B cell (primary cell): ENCODE measurements around the gene HSPB9. TPM values are rescaled to one million over a fixed set of nuclear protein-coding genes. Genes with fewer than 3 reads are reported as not detected.

Source experiments
- ATAC-seq: fragments of 200-7000 bp; cut with Tn5 transposase; one replicate; pipeline ENCODE4 v1.10.0; 2021; ENCODE audit warnings: low read depth, mild to moderate bottlenecking, moderate number of reproducible peaks, moderate library complexity
- CTCF ChIA-PET: fragments of 350-600 bp; sonication (Branson Sonifier 250); formaldehyde crosslinking; loops from one replicate; lab custom pipeline; 2021; ENCODE audit warnings: antibody characterized with exemption, inconsistent platforms; lab: Charles Lee
- POLR2A ChIA-PET: fragments of 350-600 bp; sonication (Branson Sonifier 250); formaldehyde crosslinking; loops from one replicate; lab custom pipeline; 2021; ENCODE audit warnings: antibody characterized with exemption; lab: Charles Lee
- DNase-seq: peaks from one replicate; pipeline ENCODE4 v3.0.0; 2013
- H2AFZ ChIP-seq: 2 replicates; pipeline ENCODE4 v1.6.1; 2012; ENCODE audit warnings: mild to moderate bottlenecking, low read depth, low read length; ENCODE audit not compliant: insufficient read depth, poor library complexity, severe bottlenecking
- H3K27ac ChIP-seq, 2 donors: 1 replicate in 1 of 2; 2 replicates in 1 of 2; pipeline ENCODE4 v1.5.1; 2012 to 2013; ENCODE audit warnings: low read length in 2 of 2, mild to moderate bottlenecking in 2 of 2, moderate library complexity in 1 of 2
- H3K27me3 ChIP-seq, 4 experiments: fragments of 200-600 bp in 1 of 4; sonication (generic) in 1 of 4; replicated peaks in 1 of 4; 1 replicate in 2 of 4; 2 replicates in 2 of 4; pipeline versions ENCODE4 v1.6.1 to v1.7.0; 2013 to 2016; ENCODE audit warnings: low read length in 3 of 4, mild to moderate bottlenecking in 2 of 4, mixed read lengths in 1 of 4, moderate library complexity in 1 of 4; ENCODE audit not compliant: insufficient read depth in 4 of 4, control insufficient read depth in 3 of 4; ENCODE audit errors: control extremely low read depth in 1 of 4
- H3K36me3 ChIP-seq, 2 experiments: replicated peaks in 1 of 2; 1 replicate in 1 of 2; 2 replicates in 1 of 2; pipeline versions ENCODE4 v1.6.1 to v1.7.1; 2013; ENCODE audit warnings: low read length in 1 of 2; ENCODE audit not compliant: insufficient read depth in 2 of 2, control insufficient read depth in 1 of 2; ENCODE audit errors: control extremely low read depth in 1 of 2, extremely low read depth in 1 of 2
- H3K4me1 ChIP-seq, 2 donors: fragments of 200-600 bp in 1 of 2; sonication (generic) in 1 of 2; 1 replicate in 1 of 2; 2 replicates in 1 of 2; pipeline versions ENCODE4 v1.5.1 to v1.6.1; 2013 to 2017; ENCODE audit warnings: low read length in 2 of 2; ENCODE audit not compliant: control insufficient read depth in 2 of 2, insufficient read depth in 2 of 2
- H3K4me2 ChIP-seq: replicated peaks from 2 replicates; pipeline ENCODE3; 2012; ENCODE audit warnings: mild to moderate bottlenecking, low read depth, low read length; ENCODE audit not compliant: poor library complexity, severe bottlenecking
- H3K4me3 ChIP-seq, 5 experiments: fragments of 200-600 bp in 1 of 5; sonication (generic) in 1 of 5; 1 replicate in 3 of 5; 2 replicates in 2 of 5; pipeline versions ENCODE4 v1.5.1 to v1.7.0; 2011 to 2016; ENCODE audit warnings: low read length in 4 of 5, mild to moderate bottlenecking in 4 of 5, low read depth in 2 of 5, control low read depth in 1 of 5, moderate library complexity in 1 of 5; ENCODE audit not compliant: insufficient read depth in 1 of 5; ENCODE audit errors: control extremely low read depth in 1 of 5, extremely low read depth in 1 of 5
- H3K79me2 ChIP-seq: fragments of 200-600 bp; sonication (generic); one replicate; pipeline ENCODE4 v1.6.0; 2016; ENCODE audit warnings: low read length; ENCODE audit not compliant: control insufficient read depth, insufficient read depth
- H3K9ac ChIP-seq: fragments of 200-600 bp; sonication (generic); 2 replicates; pipeline ENCODE4 v1.6.1; 2017; ENCODE audit warnings: mild to moderate bottlenecking, low read length, moderate library complexity
- H3K9me3 ChIP-seq, 3 donors: one replicate each; pipeline versions ENCODE4 v1.6.1 to v1.7.1; 2013; ENCODE audit warnings: low read length in 2 of 3; ENCODE audit not compliant: control insufficient read depth in 2 of 3, insufficient read depth in 1 of 3; ENCODE audit errors: control extremely low read depth in 1 of 3
- H4K20me1 ChIP-seq: 2 replicates; pipeline ENCODE4 v1.6.0; 2012; ENCODE audit warnings: mild to moderate bottlenecking, low read length; ENCODE audit not compliant: insufficient read depth, control insufficient read depth, poor library complexity, severe bottlenecking
- H3K27ac Mint-ChIP-seq: one replicate; pipeline ENCODE4 v1.8.0; 2021; ENCODE audit warnings: mixed read lengths
- H3K27me3 Mint-ChIP-seq: one replicate; pipeline ENCODE4 v1.8.0; 2021; ENCODE audit warnings: mixed read lengths
- H3K4me1 Mint-ChIP-seq: one replicate; pipeline ENCODE4 v1.8.0; 2021; ENCODE audit warnings: mixed read lengths
- H3K4me3 Mint-ChIP-seq: one replicate; pipeline ENCODE4 v1.8.0; 2021; ENCODE audit warnings: mixed read lengths
- H3K9me3 Mint-ChIP-seq: one replicate; pipeline ENCODE4 v1.8.0; 2022; ENCODE audit warnings: mixed read lengths; ENCODE audit not compliant: insufficient read depth
- EZH2 ChIP-seq: IDR thresholded peaks from 2 replicates; pipeline ENCODE4 v1.6.1; 2012; ENCODE audit warnings: borderline replicate concordance, low read depth, mild to moderate bottlenecking, moderate library complexity, low read length; ENCODE audit not compliant: insufficient read depth, poor library complexity, severe bottlenecking
- WGBS: methylation state at CpG from one replicate; pipeline ENCODE4 v1.1.5; 2013; ENCODE audit warnings: missing lambda C conversion rate; ENCODE audit not compliant: insufficient coverage; 5-methylcytosine and 5-hydroxymethylcytosine counted together
- intact Hi-C: fragments of 100-400 bp; cut with micrococcal nuclease; formaldehyde crosslinking; loops from one replicate; pipeline ENCODE4 v1.10.0; 2022
- polyA plus RNA-seq: library from polyadenylated mRNA; depleted of rRNA; stranded (reverse); fragments of >200 nt; gene quantifications from 2 replicates; pipeline ENCODE4 v1.2.3, GENCODE V29; 2012
- total RNA-seq, 2 donors: library from RNA; stranded (reverse); fragments of 120-200 nt in 1 of 2; gene quantifications; 1 replicate in 1 of 2; 2 replicates in 1 of 2; pipeline versions ENCODE4 v1.2.3 to v1.2.4, GENCODE V29; 2013 to 2022
- TF ChIP-seq, protein P1 (sequence below): fragments of 200-600 bp; IDR thresholded peaks from one replicate; pipeline ENCODE4 v1.8.0; 2022; ENCODE audit warnings: antibody characterized with exemption, mild to moderate bottlenecking

HSPB9 gene
- total and polyA plus RNA-seq, 2 donors (not counting 1 experiment from before 2014, with no cell fraction given) = 0.09 TPM; not detected in 1

DNA sequence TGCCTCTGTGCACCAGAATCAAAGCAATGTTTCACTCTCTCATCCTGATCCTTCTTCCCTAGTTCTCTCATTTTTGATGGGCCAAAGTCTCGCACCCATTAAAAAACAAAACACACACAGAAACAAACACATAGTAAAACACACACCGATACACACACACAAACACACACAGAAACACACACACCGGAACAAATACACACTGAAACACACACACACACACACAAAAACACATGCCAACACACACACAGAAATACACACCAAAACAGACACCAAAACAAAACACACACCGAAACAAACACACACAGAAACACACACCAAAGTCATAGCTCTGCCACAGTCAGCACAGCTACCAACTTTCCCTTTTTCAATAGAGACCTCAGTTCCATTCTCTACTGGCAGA is 8.6 kb downstream of the HSPB9 start:
- Mint-ChIP-seq H3K4me3 (peak overlapping the region; percentile 5), H3K27me3 (no peaks in the 10 kb centered on the region), H3K4me1 (peaks cover 54% of the 10 kb centered on the region), H3K9me3 (no peaks in the 10 kb centered on the region), H3K27ac (peak overlapping the region; percentile 93)
- Histone ChIP-seq H3K27me3 (no peaks in the 10 kb centered on the region), H3K9me3 (no peaks in the 10 kb centered on the region), H3K36me3 (peaks cover 0 to 41% of the 10 kb centered on the region in 2 experiments), H3K4me1 (peaks cover 53 to 57% of the 10 kb centered on the region in 2 donors), H3K27ac (peak overlapping the region in 1 of 2 donors; percentile 75), H3K4me3 (no peak overlapping the region), H3K9ac (no peak overlapping the region), H2AFZ (no peak overlapping the region), H4K20me1 (peaks cover 51% of the 10 kb centered on the region), H3K79me2 (peaks cover 44% of the 10 kb centered on the region), H3K4me2 (peak overlapping the region; percentile 70)
- CTCF ChIA-PET = interaction anchor here (0.6 to 1.7 kb wide), 4 partner anchors 11 to 253 kb away, joined by 3 to 7 read pairs (median 4); partner anchors contain the start of genes KAT2A and NKIRAS2
- POLR2A ChIA-PET = no interaction called here
- no peak for DNase-seq
- 98% methylated on average over 3 of the region's 4 CpGs for WGBS
- intact Hi-C loops = no loop called here
- ATAC-seq = no peak
- TF ChIP-seq EZH2 = no peak
- TF ChIP-seq, protein P1, sequence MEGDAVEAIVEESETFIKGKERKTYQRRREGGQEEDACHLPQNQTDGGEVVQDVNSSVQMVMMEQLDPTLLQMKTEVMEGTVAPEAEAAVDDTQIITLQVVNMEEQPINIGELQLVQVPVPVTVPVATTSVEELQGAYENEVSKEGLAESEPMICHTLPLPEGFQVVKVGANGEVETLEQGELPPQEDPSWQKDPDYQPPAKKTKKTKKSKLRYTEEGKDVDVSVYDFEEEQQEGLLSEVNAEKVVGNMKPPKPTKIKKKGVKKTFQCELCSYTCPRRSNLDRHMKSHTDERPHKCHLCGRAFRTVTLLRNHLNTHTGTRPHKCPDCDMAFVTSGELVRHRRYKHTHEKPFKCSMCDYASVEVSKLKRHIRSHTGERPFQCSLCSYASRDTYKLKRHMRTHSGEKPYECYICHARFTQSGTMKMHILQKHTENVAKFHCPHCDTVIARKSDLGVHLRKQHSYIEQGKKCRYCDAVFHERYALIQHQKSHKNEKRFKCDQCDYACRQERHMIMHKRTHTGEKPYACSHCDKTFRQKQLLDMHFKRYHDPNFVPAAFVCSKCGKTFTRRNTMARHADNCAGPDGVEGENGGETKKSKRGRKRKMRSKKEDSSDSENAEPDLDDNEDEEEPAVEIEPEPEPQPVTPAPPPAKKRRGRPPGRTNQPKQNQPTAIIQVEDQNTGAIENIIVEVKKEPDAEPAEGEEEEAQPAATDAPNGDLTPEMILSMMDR = no peak

GRCh38 chr17:42131981-42132432 is 9.4 kb downstream of the HSPB9 start:
- H3K9ac ChIP-seq = peak overlapping the region; percentile 13
- H3K4me1 Mint-ChIP-seq = peaks cover 57% of the 10 kb centered on the region

More at GRCh38 chr17:42131981-42132432, 9.4 kb downstream of the HSPB9 start:
- H3K4me2 ChIP-seq = peak overlapping the region; percentile 70
- Mint-ChIP-seq H3K4me3 (peak overlapping the region; percentile 54), H3K27me3 (no peaks in the 10 kb centered on the region), H3K27ac (peak overlapping the region; percentile 93), H3K9me3 (no peaks in the 10 kb centered on the region)
- H3K27ac ChIP-seq = peak overlapping the region; percentile 65 to 75
- peaks cover 51% of the 10 kb centered on the region for H3K79me2 ChIP-seq
- peaks cover 51% of the 10 kb centered on the region for H4K20me1 ChIP-seq
- no peak overlapping the region for H2AFZ ChIP-seq
- ChIA-PET POLR2A (interaction anchor here (0.6 kb wide), 1 partner anchor 8 kb away, joined by 6 read pairs; no protein-coding TSS in a partner anchor), CTCF (interaction anchor here (0.9 to 1.7 kb wide), 5 partner anchors 11 to 66 kb away, joined by 3 to 7 read pairs (median 4); partner anchors contain the start of genes DHX58 and KAT2A)
- no peaks in the 10 kb centered on the region for H3K9me3 ChIP-seq
- no peaks in the 10 kb centered on the region for H3K27me3 ChIP-seq
- H3K4me1 ChIP-seq = peaks cover 58 to 64% of the 10 kb centered on the region in 2 donors
- WGBS = no CpG with 5 or more reads among the region's 4 CpGs
- H3K36me3 ChIP-seq = peaks cover 0 to 36% of the 10 kb centered on the region in 2 experiments
- TF ChIP-seq, protein P1 = no peak
- TF ChIP-seq EZH2 = no peak
- DNase-seq (no peak), ATAC-seq (no peak)
- H3K4me3 ChIP-seq = peak overlapping the region in 2 of 5 experiments; percentile 14 to 29
- intact Hi-C loops = loop anchor here (2.0 kb wide), 1 partner anchor 23 kb away; the partner anchor contains the start of gene RAB5C
